GM18909 (cell line): ENCODE measurements around the gene ZNF831.

Experiments
- ATAC-seq: cut with Tn5 transposase; IDR thresholded peaks from one replicate; pipeline ENCODE4 v1.9.1; 2021; ENCODE audit warnings: mild to moderate bottlenecking; ENCODE audit not compliant: unreplicated experiment, poor library complexity

The ZNF831 gene

DNA sequence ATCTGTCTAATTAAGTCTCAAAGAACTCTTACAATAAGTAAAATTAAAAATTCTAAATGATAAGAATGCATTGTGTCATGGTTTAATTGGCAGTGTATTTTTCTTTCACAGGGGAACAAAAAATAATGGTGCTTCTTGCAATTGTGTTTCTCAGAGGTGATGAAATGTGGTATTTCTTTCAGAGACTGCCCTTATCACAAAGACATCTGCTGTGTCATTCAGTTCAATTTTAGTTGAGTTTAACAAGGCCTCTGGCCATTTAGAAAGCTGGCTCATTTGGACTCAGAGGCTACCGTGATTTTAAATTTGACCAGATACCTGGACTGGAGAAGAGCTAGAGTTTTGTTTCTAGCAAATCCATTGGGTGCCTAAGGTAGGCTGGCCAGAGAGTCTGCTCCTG, 23.6 kb upstream of the ZNF831 start:
- ATAC-seq, result no peak

DNA sequence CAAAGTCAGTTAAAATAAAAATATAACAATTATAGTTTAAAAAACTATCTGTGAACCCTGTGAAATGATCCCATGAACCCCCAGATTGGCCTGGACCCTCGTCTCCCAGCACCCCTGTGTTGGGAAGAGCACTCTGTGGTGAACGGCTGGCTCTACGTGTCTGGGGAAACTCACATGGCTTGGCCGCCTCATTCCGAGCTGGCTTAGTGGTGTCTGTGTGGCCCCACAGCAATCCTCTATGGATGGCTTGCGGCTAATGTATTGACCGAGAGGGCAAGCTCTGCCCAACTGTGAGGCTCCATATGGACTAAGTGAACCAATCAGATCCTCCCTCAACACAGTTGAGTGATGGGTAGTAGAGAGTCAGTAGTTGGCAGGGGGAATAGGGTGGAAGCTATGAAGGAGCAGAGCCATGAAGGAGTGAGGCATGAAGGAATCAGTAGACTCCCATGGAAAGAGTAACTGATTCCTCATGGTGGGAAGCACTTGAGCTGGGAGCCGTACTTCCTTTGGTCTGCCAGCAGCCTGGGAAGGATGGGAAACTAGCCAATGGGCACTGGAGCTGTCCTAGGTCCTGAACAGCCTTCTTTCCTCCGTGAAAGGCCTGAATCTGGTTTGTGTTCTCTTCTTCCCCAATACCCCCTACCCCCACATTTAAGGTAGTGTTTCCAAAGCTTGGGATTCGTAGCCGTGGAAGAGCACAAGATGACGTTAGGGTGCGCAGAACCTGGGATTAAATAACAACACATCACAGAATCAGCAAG, 21.6 kb upstream of the ZNF831 start:
- ATAC-seq, result no peak

DNA sequence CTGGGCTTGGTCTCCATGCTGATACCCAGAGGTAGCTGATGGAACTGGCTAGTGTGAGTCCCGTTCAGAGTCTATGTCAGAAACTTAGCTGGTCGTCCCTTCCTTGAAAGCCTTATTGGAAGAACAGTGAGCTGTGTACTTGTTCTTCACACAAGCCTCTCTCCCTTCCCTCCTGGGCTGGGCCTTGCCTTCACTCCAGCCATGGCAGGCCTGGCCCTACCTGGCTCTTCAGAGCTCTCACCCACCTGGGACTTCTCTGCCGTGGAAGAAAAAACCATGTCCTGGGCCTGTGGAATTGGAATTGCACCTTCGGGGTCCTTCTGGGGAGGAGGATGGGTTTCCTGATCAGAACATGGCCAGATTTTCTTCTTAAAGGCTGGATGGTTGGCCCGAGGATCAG, 20.3 kb upstream of the ZNF831 start:
- no peak for ATAC-seq

DNA sequence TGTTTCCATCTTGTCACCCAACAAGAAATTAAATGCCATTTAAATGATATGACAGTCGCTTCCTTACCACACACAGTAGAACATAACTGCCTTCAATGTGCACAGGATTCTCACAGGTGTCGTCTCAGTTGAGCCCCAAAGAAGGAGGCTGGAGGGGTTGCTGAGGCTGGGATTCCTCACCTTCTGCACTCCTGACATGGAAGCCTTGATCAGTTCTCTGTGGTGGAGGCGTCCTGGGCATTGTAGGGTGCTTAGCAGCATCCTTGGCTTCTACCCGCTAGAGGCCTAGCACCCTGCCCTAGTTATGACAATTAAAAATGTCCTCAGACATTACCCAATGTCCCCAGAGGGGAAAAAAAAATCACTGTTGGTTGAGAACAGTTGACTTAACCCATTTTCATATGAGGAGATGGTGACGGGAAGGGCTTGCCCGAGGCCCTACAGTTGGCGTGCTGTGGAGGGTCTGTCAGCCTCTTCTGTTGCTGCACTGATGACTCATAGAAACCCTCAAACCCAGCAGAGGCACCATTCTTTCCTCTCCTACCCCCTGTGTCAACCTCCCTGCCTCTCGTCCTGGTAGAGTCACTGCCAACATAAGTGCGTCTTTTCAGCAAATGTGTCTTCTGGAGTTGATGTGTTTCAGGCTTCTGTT, 19.3 kb upstream of the ZNF831 start:
- no peak for ATAC-seq

DNA sequence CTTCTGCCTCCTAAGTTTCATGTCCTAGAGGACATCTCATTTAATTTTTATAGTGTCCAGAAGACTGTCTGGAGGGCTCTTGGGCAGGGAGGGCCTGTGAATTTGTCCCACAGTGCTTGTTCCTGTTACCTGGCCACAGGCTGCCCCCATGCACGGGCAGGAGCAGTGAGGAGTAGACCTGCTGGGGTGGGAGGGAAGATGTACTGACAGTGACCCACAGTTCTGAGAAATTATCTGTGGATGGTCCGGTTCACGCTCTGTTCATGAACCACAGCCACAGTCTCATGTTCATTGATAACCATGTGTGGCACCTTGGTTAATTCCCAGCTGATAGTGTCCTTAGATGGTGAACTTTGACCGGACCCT, 18.8 kb upstream of the ZNF831 start:
- no peak for ATAC-seq

DNA sequence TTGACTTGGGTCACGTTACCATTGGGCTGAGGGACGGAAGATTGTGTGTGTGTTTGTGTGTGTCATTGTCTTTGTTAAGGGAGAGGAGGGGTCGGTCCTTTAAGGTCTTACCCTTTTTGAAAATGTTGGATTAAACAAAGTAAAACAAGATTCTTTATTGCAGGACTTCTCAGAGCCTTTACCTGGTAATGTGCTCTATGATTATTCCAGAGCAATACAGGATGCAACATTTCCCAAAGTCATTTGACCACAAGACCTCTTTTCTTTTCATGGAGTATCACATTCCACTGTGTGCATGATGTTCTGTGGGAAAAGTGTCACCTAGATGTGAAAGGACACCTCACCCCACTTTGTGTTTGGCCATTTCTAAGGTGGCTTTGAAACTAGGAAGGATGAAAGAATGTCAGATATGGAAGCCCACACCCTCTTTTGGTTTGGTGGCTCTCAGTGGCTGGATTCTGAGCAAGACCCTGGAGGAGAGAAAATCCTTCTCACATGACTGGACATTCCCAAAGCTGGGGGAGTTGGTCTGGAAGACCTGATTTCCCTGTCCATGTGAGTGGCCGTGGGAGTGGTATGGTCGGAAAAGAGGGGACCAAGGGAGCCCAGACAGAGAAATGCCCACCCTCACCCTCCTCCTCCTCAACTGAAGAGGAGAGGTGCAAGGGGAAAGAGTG, 18.2 kb upstream of the ZNF831 start:
- ATAC-seq, result no peak

DNA sequence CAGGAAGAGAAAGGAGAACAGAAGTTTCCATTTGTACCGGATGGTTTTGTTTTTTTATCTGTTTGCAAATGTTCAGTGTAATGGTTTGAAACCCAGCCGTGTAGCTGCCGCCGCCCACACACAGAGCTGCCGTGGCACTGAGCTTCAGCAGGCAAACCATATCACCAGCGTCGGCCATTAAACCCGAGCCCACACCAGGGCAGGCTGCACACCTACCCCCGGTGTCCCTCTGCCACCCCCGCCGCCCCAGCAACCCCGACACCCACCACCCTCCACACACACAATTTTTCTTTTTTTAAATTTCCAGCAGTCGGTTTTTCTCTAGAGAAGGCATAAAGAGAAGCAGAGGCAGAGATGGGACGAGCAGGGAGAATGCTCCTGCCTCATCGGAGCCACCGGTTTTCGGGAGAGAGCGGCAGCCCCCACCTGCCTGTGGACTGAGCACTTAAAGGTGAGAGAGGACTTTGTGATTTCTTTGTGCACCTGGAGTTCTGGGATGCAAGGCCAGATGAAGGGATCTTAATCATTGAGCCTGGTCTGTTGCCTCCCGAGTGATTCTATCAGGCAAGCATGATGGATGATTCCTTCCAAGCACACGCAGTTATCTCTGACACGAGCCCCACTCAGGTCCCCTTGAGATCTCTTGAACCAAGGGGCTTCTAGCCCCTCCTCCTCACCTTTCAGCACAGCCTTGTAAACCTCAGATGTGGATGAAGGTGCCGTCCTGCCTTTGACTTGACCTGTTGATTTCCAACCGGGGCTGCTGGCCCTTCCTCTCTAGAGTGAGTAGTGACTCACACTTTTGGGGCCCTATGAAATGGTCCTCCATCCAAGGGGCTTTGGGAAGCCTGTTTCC, 17.5 kb upstream of the ZNF831 start:
- ATAC-seq, result no peak

DNA sequence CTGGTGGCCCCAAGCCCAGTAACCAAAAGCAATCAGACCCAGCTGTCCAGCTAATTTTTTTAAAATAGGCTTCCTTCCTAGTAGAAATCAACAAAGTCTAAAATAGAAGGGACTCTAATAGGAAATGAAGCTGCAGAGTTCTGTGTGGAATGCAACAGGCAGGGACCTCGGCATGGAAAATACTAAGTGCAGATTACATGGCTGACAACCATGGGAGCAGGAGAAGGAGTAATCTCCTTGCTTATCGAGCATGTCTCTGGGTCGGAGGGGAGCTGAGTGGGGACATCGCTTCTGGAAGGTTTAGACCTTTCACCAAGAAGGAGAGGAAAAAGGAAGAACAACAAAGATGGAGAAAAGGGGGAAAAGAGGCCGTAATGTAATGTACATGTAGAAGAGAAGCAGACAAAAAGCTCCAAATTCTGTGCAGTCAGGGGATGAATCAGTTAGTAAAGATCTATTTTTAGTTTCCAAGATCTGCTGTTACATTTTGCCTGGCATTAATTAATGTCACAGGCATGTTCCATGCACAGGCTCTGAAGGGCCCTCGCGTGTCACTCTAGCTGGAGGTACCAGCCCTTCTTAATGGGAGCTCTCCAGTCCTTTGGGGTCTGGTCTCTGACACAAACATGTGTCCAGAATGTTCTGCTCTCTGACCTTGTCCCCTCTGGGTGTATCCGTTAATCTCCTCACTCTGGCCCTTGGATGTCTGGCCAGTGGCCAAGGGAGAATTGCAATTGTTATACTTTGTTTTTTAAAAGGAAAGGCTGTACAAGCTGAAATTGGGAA, 16.6 kb upstream of the ZNF831 start:
- ATAC-seq, result no peak

DNA sequence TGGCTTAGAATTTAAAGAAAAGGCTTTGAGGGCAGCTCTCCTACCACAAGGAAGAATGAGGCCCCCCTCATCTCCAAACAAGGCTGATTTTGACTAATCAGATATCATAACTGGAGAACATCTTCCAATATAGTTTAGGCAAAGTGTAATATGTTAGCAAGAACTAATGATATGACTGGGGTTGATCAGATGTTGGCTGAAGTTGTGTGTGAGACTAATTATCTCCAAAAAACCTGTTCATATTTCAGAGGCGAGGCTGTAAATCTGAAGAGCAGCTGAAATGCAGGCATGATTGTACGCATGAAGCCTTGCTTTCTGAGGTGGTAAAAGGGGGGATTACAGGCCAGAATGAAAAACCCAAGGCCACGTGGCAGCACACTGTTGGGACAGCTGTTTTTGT, 16.0 kb upstream of the ZNF831 start:
- no peak for ATAC-seq

DNA sequence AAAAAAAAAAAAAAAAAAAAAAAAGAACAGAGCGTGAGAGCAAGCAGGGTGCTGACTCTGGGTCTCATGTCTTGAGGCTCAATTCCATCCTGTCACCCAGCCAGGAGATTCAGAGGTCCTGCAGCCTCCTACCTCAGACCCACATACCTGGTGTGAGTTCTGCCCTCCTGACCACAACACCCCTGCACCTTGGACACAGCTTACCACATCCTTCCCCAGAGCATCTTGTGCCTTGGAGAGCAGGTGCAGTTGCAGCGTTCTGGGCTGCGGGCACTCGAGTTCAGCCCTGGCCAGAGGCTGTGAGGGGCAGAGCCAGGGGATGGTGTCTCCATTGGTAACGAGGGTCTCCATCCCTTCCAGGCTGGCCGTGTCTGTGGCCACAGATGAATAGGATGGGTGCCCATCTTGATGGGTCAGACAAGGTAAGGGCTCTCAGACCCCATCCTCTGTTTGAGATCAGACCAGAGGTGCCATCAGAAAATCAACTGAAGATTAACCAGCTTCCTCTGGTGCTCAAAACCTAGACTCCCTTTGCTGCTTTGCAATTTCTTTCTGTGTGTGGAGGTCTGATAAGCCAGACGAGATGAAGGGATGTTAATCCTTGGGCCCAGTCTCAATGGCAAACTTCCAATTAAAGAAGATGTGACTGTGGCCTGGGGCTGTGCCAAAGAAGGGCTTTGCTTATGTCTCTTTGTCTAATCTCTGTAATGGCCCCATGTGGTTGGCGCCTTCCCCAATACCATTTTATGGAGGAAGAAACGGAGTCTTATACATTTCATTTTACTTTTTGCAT, 14.7 kb upstream of the ZNF831 start:
- no peak for ATAC-seq

DNA sequence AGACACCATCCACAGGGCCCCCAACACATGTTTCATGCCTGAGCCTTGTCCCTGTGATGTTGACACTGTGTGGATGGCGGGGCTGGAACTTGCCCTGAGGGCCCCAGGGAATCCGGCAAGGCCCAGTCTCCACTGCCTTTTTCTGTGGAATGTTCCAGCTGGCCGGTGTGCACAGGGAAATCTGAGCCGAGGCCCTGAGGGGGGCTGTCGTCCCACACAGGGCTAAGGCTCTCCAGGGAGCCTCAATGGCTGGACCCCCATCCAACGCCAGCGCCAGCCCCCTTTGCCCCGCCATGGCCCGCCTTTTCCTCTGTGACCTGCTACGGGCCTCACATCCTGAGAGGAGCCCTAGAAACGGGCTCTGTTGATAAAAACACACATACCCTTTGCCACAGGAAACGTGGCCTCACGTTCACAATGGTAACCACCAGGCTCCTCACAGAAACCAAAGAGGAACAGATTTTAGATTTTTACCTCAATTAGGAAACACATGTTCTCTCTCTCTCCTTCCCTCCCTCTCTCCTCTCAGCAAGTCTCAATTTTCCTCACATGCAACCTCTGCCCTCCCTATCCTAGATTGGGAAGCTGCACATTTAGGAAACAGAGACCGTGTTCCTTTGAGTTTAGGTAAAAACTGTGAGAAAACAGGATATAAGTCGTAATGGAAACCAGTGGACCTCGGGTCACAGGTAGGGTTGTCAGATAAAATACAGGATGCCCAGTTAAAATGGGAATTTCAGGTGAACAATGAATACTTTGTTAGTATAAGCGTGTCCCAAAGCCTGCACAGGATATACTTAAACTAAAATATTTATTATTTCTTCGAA, 13.7 kb upstream of the ZNF831 start:
- ATAC-seq, result peak; percentile 52

DNA sequence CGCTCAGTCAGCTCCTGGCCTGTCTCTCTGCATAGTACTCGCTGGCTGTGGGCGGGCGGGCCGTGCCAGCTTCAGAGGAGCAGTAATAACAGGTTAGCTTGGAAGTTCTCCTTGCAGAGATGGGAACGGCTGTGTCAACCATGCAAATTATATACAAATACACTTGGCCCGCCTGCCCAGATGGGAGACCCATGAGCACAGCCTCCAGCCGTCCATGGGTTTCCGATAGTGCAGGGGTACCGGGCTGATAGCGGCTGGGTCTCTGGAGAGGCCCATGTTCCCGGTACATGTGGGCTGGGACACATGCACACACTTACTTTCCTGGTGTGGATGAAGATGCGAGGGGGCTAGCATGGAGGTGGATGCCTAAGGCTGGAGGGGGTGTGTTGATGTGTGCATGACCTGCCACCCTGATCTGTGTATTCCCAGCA, 12.8 kb upstream of the ZNF831 start:
- ATAC-seq, result no peak

DNA sequence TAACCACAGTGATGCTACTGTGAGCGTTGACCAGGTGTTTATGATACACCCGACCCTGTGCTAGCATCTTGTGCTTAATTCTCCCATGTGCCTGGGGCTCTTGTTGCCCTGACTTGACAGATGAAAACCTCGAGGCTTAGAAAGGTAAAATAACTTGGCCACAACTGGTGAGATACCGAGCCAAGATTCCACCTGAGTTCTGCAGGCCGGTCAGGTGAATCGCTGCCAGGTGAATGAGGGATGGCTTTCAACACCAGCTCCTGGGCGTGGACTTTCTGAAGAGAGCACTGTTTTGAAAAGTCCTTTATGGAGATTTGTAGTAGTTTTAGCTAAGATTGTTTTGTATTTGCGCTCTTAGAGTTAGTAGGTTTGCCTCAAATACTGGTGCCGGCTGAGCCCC, 12.2 kb upstream of the ZNF831 start:
- ATAC-seq, result no peak

DNA sequence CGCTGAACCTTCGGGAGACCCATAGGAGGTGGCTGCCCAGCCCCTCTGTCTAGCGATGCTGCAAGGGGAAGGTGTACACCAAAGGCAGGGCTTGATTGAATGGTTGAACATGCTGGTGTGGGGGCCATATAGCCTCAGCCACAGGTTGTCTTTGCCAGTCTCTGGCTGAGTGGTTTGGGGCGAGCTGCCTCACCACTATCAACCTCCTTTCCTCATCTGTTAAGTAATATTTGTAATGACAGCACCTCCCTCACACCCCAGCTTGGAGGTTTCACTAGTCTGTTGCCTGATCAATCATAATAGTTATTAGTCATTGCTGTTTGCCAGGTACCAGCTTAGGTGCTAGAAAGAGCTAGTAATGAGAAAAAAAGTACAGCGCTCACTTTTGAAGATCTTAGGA, 11.8 kb upstream of the ZNF831 start:
- ATAC-seq, result no peak

DNA sequence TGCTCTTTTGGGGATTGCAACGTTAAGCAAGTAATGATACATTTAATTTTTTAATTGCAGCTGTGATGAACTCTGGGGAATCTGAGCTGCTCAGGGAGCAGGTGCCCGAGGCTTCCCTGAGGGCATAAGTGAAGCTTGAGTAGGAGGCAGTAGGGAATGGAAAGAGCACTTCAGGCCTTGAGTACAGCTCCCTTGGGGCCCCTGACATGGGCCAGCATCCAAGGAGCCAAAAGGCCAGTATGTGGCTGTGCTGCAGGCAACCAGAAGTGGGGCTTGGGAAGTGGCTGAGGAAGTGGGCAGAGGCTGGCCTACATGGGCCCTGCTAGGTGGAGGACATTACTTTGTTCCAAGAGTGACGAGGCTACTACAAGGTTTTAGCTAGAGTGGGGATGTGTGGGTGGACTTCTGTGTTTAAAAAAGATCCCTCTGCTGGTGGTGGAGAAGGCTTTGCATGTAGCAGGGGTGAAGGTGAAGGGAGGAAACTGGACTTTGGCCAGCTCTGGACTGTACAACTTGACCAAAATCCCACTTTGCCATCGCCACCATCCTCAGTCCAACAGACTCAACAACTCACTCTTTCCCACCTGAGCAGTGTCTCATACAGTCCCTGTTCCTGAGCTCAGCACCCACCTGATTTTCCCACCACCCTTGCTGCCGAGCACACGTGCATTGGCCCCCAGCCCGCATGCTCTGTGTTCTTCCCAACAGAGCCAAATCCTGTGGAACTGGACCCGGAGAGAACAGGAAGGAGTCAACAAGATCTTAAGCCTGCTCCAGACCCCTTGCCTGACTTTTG, 10.9 kb upstream of the ZNF831 start:
- ATAC-seq, result no peak

DNA sequence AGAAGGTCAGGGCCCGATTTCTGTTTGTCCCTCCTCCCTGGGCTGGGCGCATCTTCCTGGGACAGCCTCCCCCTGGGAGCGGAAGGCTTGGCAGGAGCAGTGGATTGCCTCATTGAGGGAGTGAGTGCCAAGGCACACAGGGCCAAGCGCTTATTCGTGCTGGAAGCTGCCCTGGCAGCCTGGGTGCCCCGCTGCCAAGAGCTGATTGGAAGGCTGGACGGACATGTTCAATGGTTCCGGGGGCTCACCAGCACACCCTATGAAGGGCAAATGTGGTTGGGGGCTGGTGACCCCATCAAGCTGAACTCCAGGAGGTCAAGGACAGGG, 10.3 kb upstream of the ZNF831 start:
- ATAC-seq, result no peak

DNA sequence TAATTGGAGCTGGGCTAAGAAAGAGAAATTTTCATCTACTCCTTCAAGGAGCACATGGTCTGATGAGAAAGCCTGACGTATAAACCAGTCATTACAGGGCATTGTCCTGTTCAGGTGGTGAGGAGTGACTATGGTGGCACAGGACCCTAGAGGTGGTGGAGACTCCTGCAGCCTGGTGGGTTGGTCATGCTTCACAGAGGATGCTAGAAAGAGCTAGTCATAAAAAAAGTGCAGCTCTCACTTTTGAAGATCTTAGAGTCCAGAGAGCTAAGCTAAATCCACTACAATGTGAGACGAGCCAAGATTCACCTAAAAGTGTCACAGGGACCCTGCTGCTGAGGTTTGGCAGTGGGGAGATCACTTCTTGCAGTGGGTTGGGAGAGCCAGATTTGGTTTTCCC, 9.8 kb upstream of the ZNF831 start:
- ATAC-seq, result no peak
